Germinal center (tissue), 1 donor: ENCODE results near the gene CHD9.
"Not testable (repeated sequence)": the region's sequence is repeated elsewhere in the genome, so short reads cannot be mapped to it uniquely, and the experiment has no call there.

Experiments used
- DNase-seq: peaks from one replicate; pipeline ENCODE4 v3.0.0; 2012; ENCODE audit warnings: mixed read lengths, low spot score

CHD9 gene

DNA sequence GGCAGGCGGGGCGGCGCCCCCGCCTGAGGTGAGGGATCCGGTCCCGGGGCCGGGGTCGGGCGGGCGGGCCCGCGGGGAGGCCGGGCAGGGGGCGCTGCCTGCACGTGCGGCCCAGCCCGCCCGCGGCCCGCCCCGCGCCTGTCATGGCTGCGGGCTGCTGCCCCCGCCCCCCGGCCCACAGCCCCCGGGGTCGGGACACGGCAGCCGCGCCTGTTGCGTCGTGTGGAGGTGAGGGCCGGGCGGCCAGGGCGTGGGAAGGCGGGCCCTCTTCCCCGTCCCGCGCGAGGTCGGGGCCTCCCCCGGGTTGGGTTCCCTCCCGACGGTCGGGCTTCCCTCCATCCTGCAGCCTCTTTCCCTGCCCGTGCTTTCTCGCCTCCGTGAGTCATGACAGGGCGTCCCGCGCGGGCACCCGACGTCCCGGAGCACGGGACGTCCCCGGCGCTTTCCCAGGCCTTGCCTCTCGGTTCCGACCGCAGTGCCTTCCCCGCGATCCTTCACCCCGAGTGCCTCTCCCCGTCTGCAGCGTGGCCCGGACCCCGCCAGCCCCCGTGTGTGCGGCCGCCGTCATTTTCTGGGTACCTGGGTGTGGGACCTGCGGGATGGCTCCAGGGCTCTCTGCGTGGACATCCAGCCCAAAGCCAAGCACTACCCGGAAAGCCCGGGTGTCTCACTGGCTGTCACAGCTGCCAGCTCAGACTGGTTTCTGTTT, 76.7 kb downstream of the CHD9 start:
- peak; percentile 73 for DNase-seq

DNA sequence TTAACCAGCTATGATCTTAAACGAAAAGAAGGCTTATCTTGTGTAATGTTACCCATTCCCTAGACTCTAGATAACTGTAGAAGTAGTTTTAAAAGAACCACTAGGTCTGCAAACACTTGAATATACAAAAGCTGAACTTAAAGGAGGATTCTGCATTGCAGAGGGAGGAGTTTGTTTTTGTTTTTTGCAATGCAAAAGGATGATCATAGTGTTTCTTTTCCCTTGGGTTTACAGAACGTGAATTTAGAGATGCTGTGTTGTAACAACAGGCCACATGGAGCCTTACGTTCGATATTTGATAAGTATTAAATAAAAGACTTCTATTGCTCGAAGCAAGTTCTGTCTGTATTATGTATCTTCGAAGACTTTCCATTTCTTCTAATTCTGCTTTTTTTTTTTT, 77.6 kb downstream of the CHD9 start:
- DNase-seq = no peak

DNA sequence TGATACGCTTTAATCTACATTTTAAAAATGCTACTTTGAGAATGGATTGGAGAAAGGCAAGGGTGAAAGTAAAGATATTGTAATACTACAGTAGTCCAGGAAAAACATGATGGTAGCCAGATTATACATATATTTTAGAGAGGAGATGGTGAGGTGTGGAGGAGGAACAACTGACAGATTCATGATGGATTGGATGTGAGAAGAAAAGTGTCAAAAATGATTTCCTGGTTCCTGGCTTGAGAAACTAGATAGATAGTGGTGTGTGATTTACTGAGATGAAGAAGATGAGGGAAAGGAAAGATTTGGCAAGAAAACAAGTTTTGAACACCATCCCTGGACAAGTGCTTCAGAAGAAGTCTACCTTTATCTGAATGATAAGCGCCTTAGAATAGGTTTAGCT, 80.5 kb downstream of the CHD9 start:
- DNase-seq = no peak

DNA sequence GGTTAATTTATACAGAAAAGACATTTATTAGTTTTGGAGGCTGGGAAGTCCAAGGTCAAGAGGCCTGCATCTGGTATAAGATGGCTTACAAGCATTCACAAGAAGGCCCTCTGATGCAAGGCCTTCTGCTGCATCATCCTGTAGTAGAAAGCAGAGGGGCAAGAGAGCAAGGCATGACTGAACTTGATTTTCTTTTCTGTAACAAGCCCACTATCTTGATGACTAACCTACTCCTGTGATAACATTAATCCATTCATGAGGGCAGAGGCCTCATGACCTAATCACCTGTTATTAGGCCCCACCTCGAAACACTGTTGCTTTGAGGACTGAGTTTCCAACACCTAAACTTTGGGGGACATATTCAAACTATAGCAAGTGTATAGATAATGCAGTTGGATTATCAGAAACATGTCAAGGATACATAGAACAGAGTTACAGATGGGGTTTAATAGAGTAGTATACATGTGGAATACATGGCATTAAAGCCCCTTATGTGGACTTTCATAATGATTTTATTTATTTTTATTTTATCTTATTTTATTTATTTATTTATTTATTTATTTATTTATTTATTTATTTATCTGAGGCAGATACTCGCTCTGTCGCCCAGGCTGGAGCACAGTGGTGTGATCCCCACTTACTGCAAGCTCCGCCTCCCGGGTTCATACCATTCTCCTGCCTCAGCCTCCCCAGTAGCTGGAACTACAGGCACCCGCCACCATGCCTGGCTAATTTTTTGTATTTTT, 88.2 kb downstream of the CHD9 start:
- DNase-seq = no peak

DNA sequence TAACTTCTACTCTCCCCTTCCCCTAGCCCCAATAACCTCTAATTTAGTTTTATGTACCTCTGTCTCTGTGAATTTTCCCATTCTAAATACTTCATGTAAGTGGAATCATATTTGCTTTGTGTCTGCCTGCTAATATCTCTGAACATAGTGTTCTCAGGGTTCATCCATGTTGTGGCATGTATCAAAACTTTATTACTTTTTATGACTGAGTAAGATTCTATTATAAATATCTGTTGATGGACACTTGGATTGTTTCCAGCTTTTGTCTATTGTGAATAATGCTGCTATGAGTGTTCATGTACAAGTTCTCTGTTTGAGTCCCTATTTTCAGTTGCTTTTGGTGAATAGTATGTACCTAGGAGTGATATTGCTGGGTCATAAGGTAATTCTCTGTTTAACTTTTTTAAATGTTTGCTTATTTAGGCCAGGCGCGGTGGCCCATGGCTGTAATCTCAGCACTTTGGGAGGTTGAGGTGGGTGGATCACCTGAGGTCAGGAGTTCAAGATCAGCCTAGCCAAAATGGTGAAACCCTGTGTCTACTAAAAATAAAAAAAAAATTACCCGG, 92.8 kb downstream of the CHD9 start:
- DNase-seq = no peak

DNA sequence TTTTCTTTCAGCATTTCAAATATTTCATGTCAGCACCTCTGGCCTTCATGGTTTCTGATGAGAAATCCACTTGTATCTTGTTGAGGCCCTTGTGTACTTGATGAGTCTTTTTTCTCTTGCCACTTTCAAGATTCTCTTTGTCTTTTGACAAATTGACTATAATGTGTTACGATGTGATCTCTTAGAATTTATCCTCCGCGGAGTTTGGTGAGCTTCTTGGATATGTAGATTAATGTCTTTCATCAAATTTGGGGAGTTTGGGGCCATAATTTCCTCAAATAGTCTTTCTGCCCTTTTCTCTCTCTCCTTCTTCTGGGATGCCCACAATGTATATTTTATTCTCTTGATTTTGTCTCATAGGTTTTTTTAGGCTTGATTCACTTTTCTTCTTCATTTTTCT, 96.0 kb downstream of the CHD9 start:
- DNase-seq = no peak

DNA sequence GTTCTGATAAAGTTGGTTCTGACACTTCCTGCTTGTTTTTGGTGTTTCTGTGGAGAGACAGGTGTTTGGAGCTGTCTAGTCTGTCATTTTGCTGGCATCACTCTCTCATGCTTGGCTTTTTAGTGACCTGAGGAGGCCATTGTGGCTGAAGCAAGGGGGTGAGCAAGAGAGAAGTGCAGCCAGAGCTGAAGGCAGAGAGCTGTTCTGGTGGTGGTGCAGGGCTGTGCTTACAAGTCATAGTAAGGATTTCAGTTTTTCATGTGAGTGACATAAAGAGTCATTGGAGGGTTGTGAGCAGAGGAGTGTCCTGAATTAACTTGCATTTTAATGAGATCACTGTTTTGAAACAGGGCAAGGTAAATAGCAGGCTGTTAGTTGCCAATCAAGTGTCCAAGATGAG, 97.5 kb downstream of the CHD9 start:
- DNase-seq = no peak

DNA sequence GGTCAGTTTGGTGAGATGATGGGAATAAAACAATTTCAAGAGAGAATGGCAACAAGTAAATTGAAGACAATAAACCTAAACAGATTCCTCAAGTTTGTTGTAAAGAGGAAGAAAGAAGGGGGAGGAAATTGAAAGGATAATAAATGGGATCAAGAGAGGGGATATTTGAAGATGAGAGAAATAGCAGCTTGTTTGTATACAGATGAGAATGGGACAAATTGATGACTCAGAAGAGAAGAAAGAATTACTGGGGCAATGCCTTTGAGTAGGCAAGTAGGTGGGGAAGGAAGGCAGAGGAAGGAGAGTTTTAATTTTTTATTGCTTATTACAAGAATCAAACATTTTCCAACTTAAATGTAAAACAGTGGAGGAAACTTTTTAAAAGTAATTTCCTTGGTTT, 98.3 kb downstream of the CHD9 start:
- DNase-seq = no peak

DNA sequence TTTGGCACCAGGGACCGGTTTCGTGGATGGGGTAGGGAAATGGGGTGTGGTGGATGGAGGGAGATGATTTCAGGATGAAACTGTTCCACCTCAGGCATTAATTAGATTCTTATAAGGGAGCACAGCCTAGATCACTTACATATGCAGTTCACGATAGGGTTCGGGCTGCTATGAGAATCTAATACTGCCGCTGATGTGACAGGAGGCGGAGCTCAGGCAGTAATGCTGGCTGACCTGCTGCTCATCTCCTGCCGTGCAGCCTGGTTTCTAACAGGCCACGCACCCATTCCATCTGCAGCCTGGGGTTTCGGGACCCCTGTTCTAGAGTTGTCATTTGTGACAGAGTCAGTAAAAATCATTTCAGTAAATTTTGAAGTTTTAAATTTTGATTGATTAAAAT, 99.7 kb downstream of the CHD9 start:
- DNase-seq = no peak

DNA sequence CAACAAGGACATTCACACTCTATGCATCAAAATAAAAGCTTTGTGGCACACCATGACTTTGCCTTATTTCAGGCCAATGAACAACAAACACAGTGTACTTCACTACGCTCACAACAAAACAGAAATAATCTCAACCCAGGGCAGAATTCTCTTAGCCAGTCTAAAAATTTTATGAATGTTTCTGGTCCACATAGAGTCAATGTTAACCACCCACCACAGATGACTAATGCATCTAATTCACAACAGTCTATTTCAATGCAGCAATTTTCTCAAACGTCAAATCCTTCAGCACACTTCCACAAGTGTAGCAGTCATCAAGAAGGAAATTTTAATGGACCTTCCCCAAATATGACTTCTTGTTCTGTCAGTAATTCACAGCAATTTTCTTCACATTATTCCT, 101.7 kb downstream of the CHD9 start:
- DNase-seq = no peak

DNA sequence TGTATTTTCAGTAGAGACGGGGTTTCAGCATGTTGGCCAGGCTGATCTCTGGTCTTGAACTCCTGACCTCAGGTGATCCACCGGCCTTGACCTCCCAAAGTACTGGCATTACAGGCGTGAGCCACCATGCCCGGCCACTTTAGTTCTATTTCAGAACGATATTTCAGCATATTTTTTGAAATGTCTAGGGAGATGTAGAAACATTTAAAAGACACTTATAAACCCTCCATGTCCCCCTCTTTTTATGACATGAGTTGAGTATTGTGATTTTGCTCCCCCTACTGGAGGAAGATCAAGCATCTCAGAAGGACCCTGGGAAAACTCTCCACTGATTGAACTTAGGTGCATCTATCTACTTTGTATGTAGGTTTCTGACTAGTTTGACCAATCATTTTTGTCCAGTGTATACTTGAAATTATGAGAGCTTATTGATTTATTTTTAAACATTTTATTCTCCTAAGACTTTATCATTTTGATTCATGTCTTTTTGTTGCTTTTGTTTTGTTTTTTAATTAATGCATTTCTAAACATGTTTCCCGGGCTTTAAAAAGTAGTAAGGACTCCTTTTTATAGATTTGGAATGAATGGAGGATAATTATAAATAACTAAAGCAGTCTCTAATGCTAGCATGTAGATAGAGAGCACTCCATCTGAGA, 105.1 kb downstream of the CHD9 start:
- DNase-seq = peak; percentile 36

DNA sequence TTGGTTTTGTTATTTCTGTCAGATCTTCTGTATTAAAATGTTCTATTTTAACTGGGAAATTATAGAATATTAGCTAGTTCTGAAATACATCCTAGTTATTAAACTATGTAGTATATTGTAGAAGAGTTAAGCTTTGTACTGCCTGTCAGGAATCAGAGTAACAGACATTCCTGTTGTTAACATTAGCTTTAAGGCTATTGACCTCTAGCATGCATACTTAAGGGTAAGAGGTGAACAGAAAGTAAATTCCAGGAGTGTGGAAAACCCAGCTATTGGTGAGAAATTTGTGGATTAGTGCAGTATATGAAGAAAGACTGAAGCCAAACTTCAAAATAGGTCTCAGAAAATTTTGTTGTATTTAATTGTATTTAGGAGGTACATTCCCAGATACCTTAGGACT, 111.3 kb downstream of the CHD9 start:
- no peak for DNase-seq

DNA sequence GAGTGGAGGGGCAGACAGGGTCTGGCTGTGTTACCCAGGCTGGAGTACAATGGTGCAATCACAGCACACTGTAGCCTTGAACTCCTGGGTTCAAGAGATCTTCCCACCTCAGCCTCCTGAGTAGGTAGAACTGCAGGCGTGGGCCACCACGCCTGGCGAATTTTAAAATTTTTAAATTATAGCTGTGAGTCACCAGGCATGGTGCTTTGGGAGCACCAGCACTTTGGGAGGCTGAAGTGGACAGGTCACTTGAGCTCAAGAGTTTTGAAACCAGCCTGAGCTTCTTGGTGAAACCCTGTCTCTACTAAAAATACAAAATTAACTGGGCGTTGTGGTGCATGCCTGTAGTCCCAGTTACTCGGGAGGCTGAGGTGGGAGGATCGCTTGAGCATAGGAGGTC, 114.0 kb downstream of the CHD9 start:
- DNase-seq = no peak

DNA sequence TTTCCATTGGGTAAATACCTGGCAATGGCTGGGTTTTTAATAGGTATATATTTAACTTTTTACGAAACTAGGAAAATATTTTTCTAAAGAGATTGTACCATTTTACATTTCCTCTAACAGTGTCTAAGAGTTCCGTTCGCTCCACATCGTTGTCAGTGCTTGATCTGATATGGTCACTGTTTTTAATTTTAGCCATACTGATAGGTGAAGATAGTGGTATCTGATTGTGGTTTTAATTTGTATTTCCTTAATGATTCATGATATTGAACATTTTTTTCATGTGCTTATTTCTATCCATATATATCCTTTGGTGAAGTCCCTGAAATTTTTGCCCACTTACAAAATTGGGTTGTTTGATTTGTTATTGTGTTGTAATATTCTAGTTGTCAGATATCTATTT, 117.7 kb downstream of the CHD9 start:
- DNase-seq = no peak

DNA sequence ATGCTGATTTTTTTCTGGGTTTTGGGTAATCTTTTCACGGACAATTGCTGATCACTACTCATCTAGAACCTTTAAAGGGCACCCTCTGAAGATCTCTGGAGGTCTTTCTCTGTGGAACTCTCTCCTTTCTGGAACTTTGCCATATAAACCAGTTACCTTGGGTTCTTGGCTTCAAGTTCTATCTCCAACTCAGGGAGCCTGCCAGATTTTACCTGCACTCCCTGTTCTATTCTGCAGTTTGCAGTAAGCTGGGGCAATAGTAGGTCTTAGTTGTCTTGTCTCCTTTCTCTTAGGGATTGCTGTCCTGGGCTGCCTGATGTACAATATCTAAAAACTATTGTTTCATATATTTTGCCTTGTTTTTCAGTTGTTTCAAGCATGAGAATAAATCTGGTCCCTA, 120.3 kb downstream of the CHD9 start:
- DNase-seq = no peak

DNA sequence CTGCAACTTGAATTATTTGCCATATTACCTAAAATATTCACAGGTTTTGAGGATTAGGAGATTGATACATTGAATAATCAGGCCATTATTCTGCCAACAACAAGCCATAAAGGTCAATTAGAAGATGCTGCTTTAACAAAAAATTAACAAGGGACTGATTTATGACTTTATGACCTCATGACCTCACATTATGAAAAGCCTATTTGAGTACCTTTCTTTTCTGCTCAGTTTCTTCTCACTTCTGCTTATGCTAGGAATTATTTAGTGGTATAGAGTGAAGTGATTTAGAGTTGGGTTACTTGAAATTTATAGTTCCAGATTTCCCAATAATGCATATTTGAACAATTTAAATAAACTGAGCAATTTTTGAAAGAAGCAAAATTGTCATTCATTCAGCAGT, 121.6 kb downstream of the CHD9 start:
- DNase-seq = no peak

DNA sequence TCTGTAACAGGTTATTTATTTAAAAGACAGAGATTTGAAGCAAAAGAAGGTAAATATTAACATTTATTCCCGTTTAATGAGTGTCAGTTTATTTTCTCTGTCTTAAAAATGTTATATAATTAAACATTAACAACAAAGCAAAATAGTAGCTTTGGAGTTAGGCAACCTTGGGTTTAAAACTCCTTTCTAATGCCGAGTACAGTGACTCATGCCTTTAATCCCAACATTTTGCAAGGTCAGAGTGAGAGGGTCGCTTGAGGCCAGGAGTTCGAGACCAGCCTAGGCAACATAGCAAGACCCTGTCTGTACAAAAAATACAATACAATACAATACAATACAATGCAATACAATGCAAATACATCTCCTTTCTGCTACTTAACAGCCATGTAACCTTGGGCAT, 128.7 kb downstream of the CHD9 start:
- no peak for DNase-seq

DNA sequence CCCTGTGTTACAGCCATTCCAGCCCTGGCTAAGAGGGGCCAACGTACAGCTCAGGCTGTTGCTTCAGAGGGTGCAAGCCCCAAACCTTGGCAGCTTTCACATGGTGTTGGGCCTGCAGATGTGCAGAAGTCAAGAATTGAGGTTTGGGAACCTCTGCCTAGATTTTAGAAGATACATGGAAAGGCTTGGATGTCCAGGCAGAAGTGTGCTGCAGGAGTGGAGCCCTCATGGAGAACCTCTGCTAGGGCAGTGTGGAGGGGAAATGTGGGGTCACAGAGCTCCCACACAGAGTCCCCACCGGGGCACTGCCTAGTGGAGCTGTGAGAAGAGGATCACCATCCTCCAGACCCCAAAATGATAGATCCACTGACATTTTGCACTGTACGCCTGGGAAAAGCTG, 130.9 kb downstream of the CHD9 start:
- DNase-seq = not testable (repeated sequence)

DNA sequence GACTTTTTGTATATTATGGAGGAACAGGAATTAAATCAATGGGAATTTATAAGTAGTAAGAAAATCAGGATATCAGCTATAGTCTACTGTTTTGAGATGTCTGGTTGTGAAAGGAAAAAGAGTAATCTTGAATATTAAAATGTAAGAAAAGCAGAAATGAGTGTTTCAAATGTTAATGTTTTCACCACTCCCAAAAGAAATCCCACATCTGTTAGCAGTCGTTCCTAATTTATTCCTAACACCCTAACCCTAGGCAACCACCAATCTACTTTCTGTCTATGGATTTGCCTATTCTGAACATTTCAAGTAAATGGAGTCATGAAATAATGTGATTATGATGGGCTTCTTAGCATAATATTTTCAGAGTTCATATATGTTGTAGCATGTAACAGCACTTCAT, 133.0 kb downstream of the CHD9 start:
- DNase-seq = no peak

DNA sequence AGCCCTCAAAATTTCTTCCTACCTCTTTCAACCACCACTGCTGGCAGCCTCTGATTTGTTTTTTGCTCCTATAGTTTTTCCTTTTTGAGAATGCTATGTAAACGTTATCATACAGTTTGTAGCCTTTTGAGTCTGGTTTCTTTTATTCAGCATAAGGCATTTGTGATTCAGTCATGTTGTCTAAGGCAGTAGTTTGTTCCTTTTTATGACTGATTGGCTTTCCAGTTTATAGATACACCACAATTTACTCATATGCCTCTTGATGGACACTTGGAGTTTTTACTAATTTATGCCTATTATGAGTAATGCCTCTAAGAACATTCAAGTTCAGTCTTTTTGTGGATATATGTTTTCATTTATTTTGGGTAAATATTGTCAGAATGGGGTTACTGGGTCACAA, 136.6 kb downstream of the CHD9 start:
- no peak for DNase-seq

DNA sequence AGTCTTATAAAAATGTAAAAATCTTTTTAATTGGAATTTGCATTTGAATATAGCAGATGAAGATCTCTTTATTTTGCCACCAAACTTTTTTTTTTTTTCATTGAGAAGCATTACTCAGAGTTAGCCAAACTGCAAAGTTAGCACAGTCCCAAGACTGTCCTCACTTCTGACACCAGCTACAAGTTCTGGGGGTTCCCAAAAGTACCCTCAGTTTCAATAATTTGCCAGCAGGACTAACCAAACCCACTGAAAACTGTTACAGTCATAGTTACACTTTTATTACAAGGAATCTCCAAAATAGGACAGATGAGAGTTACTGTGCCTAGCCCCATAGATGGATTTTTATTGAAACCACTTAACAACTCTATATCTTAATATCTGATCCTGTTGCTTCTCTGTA, 144.1 kb downstream of the CHD9 start:
- DNase-seq = no peak

DNA sequence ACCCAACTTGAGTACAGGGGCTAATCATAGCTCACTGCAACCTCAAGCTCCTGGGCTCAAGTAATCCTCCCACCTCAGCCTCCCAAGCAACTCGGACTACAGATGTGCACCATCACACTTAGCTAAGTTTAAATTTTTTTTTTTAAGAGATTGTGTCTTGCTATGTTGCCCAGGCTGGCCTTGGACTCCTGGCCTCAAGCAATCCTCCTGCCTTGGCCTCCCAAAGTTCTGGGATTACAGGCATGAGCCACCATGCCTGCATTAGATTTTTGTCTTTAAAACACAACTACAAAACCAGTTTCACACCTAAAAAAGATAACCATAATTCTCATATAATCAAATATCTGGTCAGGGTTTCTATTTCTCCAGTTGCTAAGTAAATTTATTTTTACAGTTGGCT, 147.1 kb downstream of the CHD9 start:
- DNase-seq = no peak

DNA sequence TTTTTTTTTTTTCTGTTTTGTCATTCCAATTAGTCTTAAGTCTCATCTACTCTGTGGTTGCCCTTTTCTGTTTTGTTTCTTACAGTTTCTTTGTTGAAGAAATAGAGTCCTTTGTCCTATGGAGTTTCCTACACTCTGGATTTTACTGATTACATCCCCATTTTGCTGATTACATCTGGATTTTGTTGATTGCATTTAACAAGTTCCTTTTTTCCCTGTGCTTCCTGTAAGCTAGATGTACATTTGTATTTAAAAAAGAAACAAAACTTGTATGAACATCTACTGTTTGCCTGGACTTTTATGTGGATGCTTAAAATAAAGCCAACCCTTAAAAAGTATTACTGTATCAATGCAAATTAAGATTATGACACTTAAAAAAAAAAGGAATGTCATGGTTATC, 147.6 kb downstream of the CHD9 start:
- DNase-seq = no peak
